Testis (tissue), 3 donors: ENCODE measurements around the gene NMB. TPM values are rescaled to one million over a fixed set of nuclear protein-coding genes. Genes with fewer than 3 reads are reported as not detected.

Experiments
- DNase-seq: peaks from one replicate; pipeline ENCODE4 v3.0.0-alpha.2; 2019
- H3K27ac ChIP-seq, 2 donors: fragments of 200-600 bp; sonication (generic); one replicate each; pipeline ENCODE4 v1.5.1; 2019
- H3K27me3 ChIP-seq: fragments of 200-600 bp; sonication (generic); one replicate; pipeline ENCODE4 v1.5.1; 2019
- H3K36me3 ChIP-seq: fragments of 200-600 bp; sonication (generic); one replicate; pipeline ENCODE4 v1.5.1; 2017; ENCODE audit warnings: low read depth; ENCODE audit errors: missing control alignments
- H3K4me1 ChIP-seq: fragments of 200-600 bp; sonication (generic); one replicate; pipeline ENCODE4 v1.5.1; 2019
- H3K4me3 ChIP-seq, 2 donors: fragments of 200-600 bp; sonication (generic); one replicate each; pipeline ENCODE4 v1.5.1; 2017 to 2019
- H3K9me3 ChIP-seq: fragments of 200-600 bp; sonication (generic); one replicate; pipeline ENCODE4 v1.5.1; 2017
- POLR2A ChIP-seq: fragments of 450-650 bp; IDR thresholded peaks from one replicate; pipeline ENCODE4 v1.6.1; 2017; ENCODE audit warnings: antibody characterized with exemption, mild to moderate bottlenecking, moderate library complexity
- WGBS, 2 donors: methylation state at CpG; one replicate each; pipeline ENCODE4 v1.1.5; 2018; 5-methylcytosine and 5-hydroxymethylcytosine counted together
- intact Hi-C: fragments of 100-400 bp; cut with DNase I; formaldehyde crosslinking; loops from one replicate; pipeline ENCODE4 v1.15.1; 2023; ENCODE audit warnings: low total_unique reads
- polyA plus RNA-seq: library from polyadenylated mRNA; stranded (reverse); fragments of 350-450 nt; fragmentation: Illumina TruSeq; extraction: RNeasy Lipid Tissue Mini Kit (QIAGEN cat#74804); gene quantifications from one replicate; pipeline ENCODE4 v1.2.3, GENCODE V29; 2014; ENCODE audit warnings: low read depth, low replicate concordance; ENCODE audit not compliant: insufficient read depth
- total RNA-seq, 2 donors: library from RNA; depleted of rRNA; stranded (reverse); fragments of >200 nt; gene quantifications; one replicate each; pipeline ENCODE4 v1.2.3, GENCODE V29; 2016
- TF ChIP-seq, protein P1 (sequence below), 3 experiments: fragments of 450-650 bp in 2 of 3; fragments of 200-600 bp in 1 of 3; sonication (generic) in 1 of 3; IDR thresholded peaks; one replicate each; pipeline ENCODE4 v1.5.1; 2016 to 2019; ENCODE audit warnings: antibody characterized with exemption in 3 of 3, mild to moderate bottlenecking in 2 of 3, moderate library complexity in 1 of 3

The NMB gene
- total and polyA plus RNA-seq, 3 donors from 2014 or later, result 7.5 to 17.5 (median 11.0) TPM

DNA sequence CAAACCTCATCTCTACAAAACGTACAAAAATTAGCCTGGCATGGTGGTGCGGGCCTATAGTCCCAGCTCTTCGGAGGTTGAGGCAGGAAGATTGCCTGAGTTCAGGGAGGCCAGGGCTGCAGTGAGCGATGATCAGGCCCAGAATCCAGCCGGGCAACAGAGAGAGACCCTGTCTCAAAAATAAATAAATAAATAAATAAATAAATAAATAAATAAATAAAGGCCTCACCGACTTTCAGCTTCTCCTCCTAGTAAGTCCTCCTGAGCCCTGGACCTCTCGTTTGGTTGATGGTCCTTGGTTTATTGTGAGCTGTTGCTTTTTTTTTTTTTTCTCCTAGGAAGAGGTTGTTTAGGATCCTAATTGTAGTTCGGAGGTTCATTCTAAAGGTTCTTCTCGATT is 29.0 kb downstream of the NMB start:
- peaks cover 22% of the 10 kb centered on the region for H3K4me1 ChIP-seq
- H3K27me3 ChIP-seq, result no peaks in the 10 kb centered on the region
- DNase-seq, result no peak
- H3K4me3 ChIP-seq, result no peak overlapping the region
- H3K27ac ChIP-seq, result no peak overlapping the region
- H3K9me3 ChIP-seq, result no peaks in the 10 kb centered on the region
- 92% methylated on average over 9 of the region's 9 CpGs for WGBS, 2 donors
- no peaks in the 10 kb centered on the region for H3K36me3 ChIP-seq
- TF ChIP-seq POLR2A, result no peak
- TF ChIP-seq, protein P1, sequence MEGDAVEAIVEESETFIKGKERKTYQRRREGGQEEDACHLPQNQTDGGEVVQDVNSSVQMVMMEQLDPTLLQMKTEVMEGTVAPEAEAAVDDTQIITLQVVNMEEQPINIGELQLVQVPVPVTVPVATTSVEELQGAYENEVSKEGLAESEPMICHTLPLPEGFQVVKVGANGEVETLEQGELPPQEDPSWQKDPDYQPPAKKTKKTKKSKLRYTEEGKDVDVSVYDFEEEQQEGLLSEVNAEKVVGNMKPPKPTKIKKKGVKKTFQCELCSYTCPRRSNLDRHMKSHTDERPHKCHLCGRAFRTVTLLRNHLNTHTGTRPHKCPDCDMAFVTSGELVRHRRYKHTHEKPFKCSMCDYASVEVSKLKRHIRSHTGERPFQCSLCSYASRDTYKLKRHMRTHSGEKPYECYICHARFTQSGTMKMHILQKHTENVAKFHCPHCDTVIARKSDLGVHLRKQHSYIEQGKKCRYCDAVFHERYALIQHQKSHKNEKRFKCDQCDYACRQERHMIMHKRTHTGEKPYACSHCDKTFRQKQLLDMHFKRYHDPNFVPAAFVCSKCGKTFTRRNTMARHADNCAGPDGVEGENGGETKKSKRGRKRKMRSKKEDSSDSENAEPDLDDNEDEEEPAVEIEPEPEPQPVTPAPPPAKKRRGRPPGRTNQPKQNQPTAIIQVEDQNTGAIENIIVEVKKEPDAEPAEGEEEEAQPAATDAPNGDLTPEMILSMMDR (IDR thresholded peaks at IDR 0.05), result no peak
- intact Hi-C loops, result no loop called here

DNA sequence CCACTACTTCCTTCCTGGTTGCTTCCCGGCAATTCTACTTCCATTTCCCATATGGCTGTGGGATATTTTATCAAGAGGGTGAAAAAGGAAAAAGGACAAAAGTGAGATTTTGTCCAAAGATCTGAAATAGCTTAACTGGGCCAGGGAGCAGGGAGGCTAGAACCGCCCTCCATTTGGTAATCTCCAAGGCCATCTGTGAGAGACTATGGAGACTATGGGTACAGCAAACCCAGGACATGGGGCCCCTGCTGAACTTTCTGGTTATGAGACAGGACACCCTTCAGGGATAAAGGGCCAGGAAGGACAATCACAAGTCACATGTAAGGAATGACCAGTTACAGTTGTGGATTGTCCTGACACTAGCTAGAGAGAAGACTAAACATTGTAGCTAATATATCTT is 32.9 kb downstream of the NMB start:
- H3K4me1 ChIP-seq, result peaks cover 9% of the 10 kb centered on the region
- H3K36me3 ChIP-seq, result no peaks in the 10 kb centered on the region
- no peak for DNase-seq
- H3K27me3 ChIP-seq, result no peaks in the 10 kb centered on the region
- no peaks in the 10 kb centered on the region for H3K9me3 ChIP-seq
- no peak overlapping the region for H3K4me3 ChIP-seq
- intact Hi-C loops, result no loop called here
- TF ChIP-seq POLR2A, result no peak
- TF ChIP-seq, protein P1 (IDR thresholded peaks at IDR 0.05), result no peak
- H3K27ac ChIP-seq, result no peak overlapping the region
- 61 to 79% methylated on average over 2 of the region's 2 CpGs for WGBS, 2 donors

DNA sequence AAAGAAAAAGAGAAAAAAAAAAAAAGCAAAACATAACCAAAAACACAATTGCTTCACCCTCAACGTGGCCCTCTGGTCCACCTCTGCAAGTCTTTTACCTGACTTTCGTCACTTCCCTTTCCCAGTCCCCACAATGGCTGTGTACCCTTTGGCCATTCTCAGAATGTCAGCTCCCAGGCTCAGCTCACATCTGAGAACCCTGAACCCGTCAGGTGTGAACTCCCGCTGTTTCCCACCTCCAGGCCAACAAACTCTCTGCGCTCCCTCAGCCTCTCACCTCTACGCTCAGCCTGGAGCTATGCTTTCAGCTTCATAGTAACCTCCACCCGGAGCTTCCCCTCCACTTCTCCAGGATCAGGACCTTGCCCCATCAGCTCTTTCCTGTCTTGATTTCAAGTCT is 33.6 kb downstream of the NMB start:
- DNase-seq, result no peak
- no peaks in the 10 kb centered on the region for H3K9me3 ChIP-seq
- peaks cover 9% of the 10 kb centered on the region for H3K4me1 ChIP-seq
- no peaks in the 10 kb centered on the region for H3K36me3 ChIP-seq
- intact Hi-C loops, result no loop called here
- no peak for TF ChIP-seq POLR2A
- TF ChIP-seq, protein P1 (IDR thresholded peaks at IDR 0.05), result no peak
- H3K27ac ChIP-seq, result no peak overlapping the region
- H3K4me3 ChIP-seq, result no peak overlapping the region
- no peaks in the 10 kb centered on the region for H3K27me3 ChIP-seq
- WGBS, 2 donors, result 82 to 92% methylated on average over 6 to 7 of the region's 7 CpGs

DNA sequence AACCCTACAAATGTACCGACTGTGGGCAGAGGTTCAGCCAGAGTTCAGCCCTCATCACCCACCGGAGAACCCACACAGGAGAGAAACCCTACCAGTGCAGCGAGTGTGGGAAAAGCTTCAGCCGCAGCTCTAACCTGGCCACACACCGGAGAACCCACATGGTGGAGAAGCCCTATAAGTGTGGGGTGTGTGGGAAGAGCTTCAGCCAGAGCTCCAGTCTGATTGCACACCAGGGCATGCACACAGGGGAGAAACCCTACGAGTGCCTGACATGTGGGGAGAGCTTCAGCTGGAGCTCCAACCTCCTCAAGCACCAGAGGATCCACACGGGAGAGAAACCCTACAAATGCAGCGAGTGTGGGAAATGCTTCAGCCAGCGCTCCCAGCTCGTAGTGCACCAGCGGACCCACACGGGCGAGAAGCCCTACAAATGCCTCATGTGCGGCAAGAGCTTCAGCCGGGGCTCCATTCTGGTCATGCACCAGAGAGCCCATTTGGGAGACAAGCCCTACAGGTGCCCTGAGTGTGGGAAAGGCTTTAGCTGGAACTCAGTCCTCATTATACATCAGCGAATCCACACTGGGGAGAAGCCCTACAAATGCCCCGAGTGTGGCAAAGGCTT is 36.5 kb downstream of the NMB start:
- H3K9me3 ChIP-seq, result no peaks in the 10 kb centered on the region
- no peaks in the 10 kb centered on the region for H3K36me3 ChIP-seq
- H3K4me3 ChIP-seq, result no peak overlapping the region
- no peak for DNase-seq
- H3K27ac ChIP-seq, result no peak overlapping the region
- no peaks in the 10 kb centered on the region for H3K27me3 ChIP-seq
- intact Hi-C loops, result no loop called here
- WGBS, 2 donors, result 89 to 94% methylated on average over 13 to 17 of the region's 17 CpGs
- no peak for TF ChIP-seq POLR2A
- TF ChIP-seq, protein P1 (IDR thresholded peaks at IDR 0.05), result no peak
- peaks cover 5% of the 10 kb centered on the region for H3K4me1 ChIP-seq

DNA sequence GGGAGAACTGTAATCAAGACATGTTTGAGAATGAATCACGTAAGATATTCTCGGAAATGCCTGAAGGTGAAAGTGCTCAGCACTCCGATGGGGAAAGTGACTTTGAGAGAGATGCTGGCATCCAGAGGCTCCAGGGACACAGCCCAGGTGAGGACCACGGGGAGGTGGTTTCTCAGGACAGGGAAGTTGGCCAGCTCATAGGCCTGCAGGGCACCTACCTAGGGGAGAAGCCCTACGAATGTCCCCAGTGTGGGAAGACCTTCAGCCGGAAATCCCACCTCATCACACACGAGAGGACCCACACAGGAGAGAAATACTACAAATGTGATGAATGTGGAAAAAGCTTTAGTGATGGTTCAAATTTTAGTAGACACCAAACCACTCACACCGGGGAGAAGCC is 37.4 kb downstream of the NMB start:
- Histone ChIP-seq H3K9me3 (no peaks in the 10 kb centered on the region), H3K36me3 (no peaks in the 10 kb centered on the region), H3K4me3 (no peak overlapping the region), H3K4me1 (peaks cover 5% of the 10 kb centered on the region), H3K27me3 (no peaks in the 10 kb centered on the region), H3K27ac (no peak overlapping the region)
- intact Hi-C loops, result no loop called here
- no peak for TF ChIP-seq POLR2A
- TF ChIP-seq, protein P1 (IDR thresholded peaks at IDR 0.05), result no peak
- 95 to 98% methylated on average over 8 of the region's 8 CpGs for WGBS, 2 donors
- DNase-seq, result no peak
